IPS-NIHi7 (cell line): ENCODE measurements around the gene SRGN.
"Not testable (repeated sequence)": the region's sequence is repeated elsewhere in the genome, so short reads cannot be mapped to it uniquely, and the experiment has no call there.

ENCODE experiments used
- DNase-seq: peaks from one replicate; pipeline ENCODE4 v3.0.0; 2012; ENCODE audit warnings: mixed read lengths; ENCODE audit errors: extremely low spot score

Gene SRGN

DNA sequence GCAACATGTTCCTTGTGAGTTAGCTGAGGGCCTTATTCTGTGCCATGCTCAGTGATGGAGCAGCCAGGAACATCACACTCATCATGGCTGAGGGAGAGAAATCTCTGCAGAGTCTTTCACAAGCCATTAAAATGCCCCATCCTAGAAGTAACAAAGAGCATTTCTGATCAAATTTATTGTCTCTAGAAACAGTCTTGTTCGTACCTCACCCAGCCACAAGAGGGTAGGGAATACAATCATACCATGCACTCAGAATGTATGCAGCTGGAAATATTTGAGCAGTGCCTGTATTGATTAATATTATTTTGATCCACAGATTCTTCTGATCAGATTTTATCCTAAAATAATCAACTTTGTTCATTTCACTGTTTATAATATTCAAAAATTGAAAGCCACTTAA, 53.4 kb downstream of the SRGN start:
- no peak for DNase-seq

DNA sequence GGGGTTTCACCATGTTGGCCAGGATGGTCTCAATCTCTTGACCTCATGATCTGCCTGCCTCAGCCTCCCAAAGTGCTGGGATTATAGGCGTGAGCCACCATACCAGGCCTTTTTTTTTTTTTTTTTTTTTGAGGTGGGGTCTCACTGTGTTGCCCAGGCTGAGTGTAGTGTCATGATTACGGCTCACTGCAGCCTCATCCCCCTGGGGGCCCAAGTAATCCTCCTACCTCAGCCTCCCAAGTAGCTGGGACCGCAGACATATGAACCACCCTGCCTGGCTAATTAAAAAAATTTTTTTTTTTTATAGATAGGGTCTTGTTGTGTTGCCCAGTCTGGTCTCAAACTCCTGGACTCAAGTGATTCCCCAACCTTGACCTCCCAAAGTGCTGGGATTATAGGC, 54.2 kb downstream of the SRGN start:
- DNase-seq, result not testable (repeated sequence)

DNA sequence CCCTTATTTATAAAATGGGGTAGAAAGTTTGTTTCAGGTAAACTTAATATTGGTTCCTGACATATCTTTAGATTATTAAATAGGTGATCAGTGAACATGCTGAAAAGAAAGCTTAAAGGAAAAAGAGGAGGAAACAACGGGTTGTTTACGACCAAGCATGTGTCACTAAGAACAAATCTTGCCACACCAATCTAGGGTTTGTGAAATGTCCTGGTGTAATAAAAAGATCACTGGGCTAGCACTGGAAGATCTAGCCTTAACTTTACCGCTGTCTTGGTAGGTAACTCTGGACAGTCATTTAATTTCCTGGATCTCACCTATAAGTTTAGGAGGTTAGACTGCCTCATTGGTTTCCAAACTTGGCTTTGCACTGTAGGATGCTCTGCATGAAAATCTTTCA, 55.1 kb downstream of the SRGN start:
- no peak for DNase-seq

DNA sequence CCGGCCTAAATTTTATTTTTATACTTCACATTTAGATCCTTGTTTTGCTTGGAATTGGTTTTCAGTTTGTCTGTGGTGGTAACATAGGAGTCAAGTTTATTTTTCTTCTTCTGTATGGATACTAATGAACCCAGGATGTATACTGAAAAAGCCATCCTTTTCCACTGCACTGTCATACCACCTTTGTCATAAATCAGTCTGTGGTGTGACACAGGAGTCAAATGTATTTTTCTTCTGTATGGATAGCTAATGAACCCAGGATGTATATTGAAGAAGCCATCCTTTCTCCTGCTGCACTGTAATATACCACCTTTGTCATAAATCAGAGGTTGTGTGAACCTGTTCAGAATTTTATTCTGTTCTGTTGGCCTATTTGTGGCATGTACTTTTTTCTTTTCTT, 57.4 kb downstream of the SRGN start:
- DNase-seq, result no peak

DNA sequence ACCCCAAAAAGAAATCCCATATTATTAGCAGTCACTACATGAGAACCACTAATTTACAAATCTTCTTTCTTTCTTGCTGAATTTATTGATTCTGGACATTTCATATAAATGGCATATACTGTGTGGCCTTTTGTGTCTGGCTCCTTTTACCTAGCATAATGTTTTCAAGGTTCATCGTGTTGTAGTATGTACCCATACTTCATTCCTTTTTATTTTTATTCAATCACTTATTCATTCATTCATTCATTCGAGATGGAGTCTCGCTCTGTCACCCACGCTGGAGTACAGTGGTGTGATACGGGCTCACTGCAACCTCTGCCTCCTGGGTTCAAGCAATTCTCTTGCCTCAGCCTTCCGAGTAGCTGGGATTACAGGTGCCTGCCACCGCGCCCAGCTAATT, 58.0 kb downstream of the SRGN start:
- DNase-seq, result no peak

DNA sequence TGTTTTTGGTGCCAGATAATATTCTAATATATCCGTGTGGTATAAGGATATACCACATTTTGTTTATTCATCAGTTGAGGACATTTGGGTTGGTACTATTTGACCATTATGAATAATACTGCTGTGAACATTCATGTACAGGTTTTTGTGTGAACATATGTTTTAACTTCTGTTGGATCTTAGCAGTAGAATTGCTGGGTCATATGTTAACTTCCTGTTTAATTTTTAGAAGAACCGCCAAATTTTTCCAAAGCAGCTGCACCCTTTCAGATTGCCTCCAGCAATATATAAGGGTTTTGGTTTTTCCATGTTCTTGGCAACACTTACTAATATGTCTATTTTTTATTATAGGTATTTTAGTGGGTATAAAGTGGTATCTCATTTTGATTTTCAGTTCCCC, 58.9 kb downstream of the SRGN start:
- DNase-seq, result no peak

DNA sequence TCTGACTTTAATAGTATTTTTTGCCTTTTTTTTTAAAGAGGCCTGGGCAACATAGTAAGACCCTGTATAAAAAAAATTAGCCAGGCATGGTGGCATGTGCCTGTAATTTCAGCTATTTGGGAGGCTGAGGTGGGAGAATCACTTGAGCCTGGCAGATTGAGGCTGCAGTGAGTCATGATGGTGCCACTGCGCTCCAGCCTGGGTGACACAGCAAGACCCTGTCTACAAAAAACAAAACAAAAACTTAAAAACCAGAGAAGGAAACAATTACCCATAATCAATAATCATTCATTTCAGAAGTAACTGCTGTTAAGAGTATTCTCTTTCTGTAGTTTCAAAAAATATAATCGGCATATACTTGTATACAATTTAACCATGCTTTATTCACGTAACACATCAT, 64.1 kb downstream of the SRGN start:
- no peak for DNase-seq

DNA sequence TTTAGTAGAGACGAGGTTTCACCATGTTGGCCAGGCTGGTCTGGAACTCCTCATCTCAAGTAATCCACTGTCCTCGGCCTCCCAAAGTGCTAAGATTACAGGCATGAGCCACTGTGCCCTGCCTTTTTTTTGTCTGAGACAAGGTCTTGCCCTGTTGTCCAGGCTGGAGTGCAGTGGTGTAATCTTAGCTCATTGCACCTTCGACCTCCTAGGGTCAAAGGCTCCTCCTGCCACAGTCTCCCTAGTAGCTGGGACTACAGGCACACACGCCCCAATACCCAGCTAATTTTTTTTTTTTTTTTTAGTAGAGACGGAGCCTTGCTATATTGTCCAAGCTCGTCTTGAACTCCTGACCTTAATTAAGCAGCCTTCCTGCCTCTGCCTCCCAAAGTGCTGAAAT, 65.3 kb downstream of the SRGN start:
- no peak for DNase-seq
